Esophagus muscularis mucosa (tissue), 4 donors: ENCODE measurements around the gene RBL1. TPM values are rescaled to one million over a fixed set of nuclear protein-coding genes. Genes with fewer than 3 reads are reported as not detected.
"Not testable (repeated sequence)": the region's sequence is repeated elsewhere in the genome, so short reads cannot be mapped to it uniquely, and the experiment has no call there.

Source experiments
- DNase-seq: peaks from one replicate; pipeline ENCODE4 v3.0.0-alpha.2; 2017; ENCODE audit errors: extremely low spot score
- H3K27ac ChIP-seq, 4 donors: fragments of 200-600 bp; sonication (generic); replicated peaks in 1 of 4; 1 replicate in 3 of 4; 2 replicates in 1 of 4; pipeline ENCODE4 v1.5.1; 2016 to 2019; ENCODE audit warnings: mild to moderate bottlenecking in 1 of 4
- H3K27me3 ChIP-seq, 4 donors: fragments of 200-600 bp; sonication (generic); one replicate each; pipeline versions ENCODE4 v1.5.1 to v1.6.0; 2016 to 2019
- H3K36me3 ChIP-seq, 4 donors: fragments of 200-600 bp; sonication (generic); one replicate each; pipeline ENCODE4 v1.5.1; 2016 to 2019
- H3K4me1 ChIP-seq, 4 donors: fragments of 200-600 bp; sonication (generic); one replicate each; pipeline ENCODE4 v1.5.1; 2016 to 2019
- H3K4me3 ChIP-seq, 4 donors: fragments of 200-600 bp; sonication (generic); 1 replicate in 2 of 4; 2 replicates in 2 of 4; pipeline ENCODE4 v1.5.1; 2016 to 2019; ENCODE audit warnings: mild to moderate bottlenecking in 4 of 4, moderate library complexity in 1 of 4
- H3K9me3 ChIP-seq, 4 donors: fragments of 200-600 bp; sonication (generic); 1 replicate in 3 of 4; 2 replicates in 1 of 4; pipeline ENCODE4 v1.5.1; 2016 to 2019
- EP300 ChIP-seq: sonication (generic); formaldehyde crosslinking; IDR thresholded peaks from one replicate; pipeline ENCODE4 v1.6.1; 2017; ENCODE audit warnings: antibody characterized with exemption
- POLR2A ChIP-seq: fragments of 450-650 bp; IDR thresholded peaks from one replicate; pipeline ENCODE4 v1.6.1; 2017; ENCODE audit warnings: antibody characterized with exemption, moderate library complexity, mild to moderate bottlenecking, low read depth
- POLR2AphosphoS5 ChIP-seq, 2 donors: sonication (generic); formaldehyde crosslinking; IDR thresholded peaks; one replicate each; pipeline ENCODE4 v1.6.1; 2017; ENCODE audit warnings: antibody characterized with exemption in 2 of 2
- WGBS: methylation state at CpG from one replicate; pipeline ENCODE4 v1.1.5; 2018; 5-methylcytosine and 5-hydroxymethylcytosine counted together
- intact Hi-C: fragments of 100-400 bp; cut with DNase I; formaldehyde crosslinking; loops from one replicate; pipeline ENCODE4 v1.15.1; 2023
- total RNA-seq, 4 donors: library from RNA; depleted of rRNA; stranded (reverse); fragments of >200 nt; gene quantifications; one replicate each; pipeline versions ENCODE4 v1.1.0 to v1.2.1, GENCODE V29; 2016
- TF ChIP-seq, protein P1 (sequence below), 3 experiments: fragments of 200-600 bp in 2 of 3; fragments of 450-650 bp in 1 of 3; sonication (generic) in 2 of 3; IDR thresholded peaks; one replicate each; pipeline ENCODE4 v1.5.1; 2017 to 2019; ENCODE audit warnings: antibody characterized with exemption in 3 of 3, mild to moderate bottlenecking in 2 of 3, moderate library complexity in 1 of 3

The RBL1 gene
- total RNA-seq, 4 donors from 2014 or later: 4.3 to 8.3 (median 5.7) TPM

GRCh38 chr20:37011147-37011546 is 84.7 kb downstream of the RBL1 start:
- Histone ChIP-seq H3K9me3 (no peaks in the 10 kb centered on the region), H3K4me1 (no peaks in the 10 kb centered on the region), H3K27ac (no peak overlapping the region), H3K4me3 (no peak overlapping the region), H3K27me3 (no peaks in the 10 kb centered on the region), H3K36me3 (peaks cover 0 to 34% (median 8%) of the 10 kb centered on the region in 4 donors)
- intact Hi-C loops: no loop called here
- TF ChIP-seq POLR2A (no peak), EP300 (no peak), POLR2AphosphoS5 (IDR thresholded peaks at IDR 0.05) (no peak)
- TF ChIP-seq, protein P1, sequence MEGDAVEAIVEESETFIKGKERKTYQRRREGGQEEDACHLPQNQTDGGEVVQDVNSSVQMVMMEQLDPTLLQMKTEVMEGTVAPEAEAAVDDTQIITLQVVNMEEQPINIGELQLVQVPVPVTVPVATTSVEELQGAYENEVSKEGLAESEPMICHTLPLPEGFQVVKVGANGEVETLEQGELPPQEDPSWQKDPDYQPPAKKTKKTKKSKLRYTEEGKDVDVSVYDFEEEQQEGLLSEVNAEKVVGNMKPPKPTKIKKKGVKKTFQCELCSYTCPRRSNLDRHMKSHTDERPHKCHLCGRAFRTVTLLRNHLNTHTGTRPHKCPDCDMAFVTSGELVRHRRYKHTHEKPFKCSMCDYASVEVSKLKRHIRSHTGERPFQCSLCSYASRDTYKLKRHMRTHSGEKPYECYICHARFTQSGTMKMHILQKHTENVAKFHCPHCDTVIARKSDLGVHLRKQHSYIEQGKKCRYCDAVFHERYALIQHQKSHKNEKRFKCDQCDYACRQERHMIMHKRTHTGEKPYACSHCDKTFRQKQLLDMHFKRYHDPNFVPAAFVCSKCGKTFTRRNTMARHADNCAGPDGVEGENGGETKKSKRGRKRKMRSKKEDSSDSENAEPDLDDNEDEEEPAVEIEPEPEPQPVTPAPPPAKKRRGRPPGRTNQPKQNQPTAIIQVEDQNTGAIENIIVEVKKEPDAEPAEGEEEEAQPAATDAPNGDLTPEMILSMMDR (IDR thresholded peaks at IDR 0.05): no peak
- DNase-seq: no peak

DNA sequence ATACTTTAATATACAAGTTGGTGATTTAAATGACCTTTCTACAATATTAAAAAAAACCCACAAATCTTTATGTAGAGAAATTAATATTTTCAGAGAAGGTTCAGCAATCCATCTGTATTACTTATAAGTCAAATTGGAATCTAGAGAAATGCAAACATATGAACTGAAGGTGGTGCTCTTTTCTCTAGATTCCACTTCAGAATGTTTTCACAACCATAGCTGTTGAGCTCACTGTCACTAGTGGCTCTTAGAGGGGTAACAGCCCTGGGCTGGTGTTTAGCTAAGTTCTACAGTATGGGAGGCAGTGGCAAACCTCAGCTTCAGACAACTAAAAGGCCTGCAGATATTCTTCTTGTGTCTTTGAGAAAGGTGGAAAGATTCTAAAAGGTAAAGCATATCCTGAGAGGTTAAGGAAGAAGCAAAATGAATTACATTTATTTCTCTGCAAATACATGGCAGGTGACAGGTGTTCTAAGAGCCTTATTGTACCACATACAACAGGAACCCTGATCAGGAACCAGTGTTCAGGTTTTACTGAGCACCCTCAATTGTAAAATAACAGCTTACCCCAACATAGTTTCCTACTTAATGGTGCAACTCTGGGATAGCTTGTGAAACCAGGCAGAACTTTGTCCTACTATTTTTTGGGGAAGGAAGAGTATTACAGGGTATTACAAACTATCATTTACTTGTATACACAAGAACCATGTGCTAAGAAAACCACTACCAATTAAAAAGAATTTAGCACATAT is 87.7 kb downstream of the RBL1 start:
- TF ChIP-seq, protein P1 (IDR thresholded peaks at IDR 0.05): peak in 1 of 3 experiments; percentile 15
- no peak for TF ChIP-seq EP300
- TF ChIP-seq POLR2AphosphoS5 (IDR thresholded peaks at IDR 0.05): no peak
- TF ChIP-seq POLR2A: no peak
- Histone ChIP-seq H3K4me1 (no peaks in the 10 kb centered on the region), H3K36me3 (peaks cover 0 to 18% (median 6%) of the 10 kb centered on the region in 4 donors), H3K9me3 (no peaks in the 10 kb centered on the region), H3K4me3 (no peak overlapping the region), H3K27ac (no peak overlapping the region), H3K27me3 (no peaks in the 10 kb centered on the region)
- DNase-seq: no peak
- intact Hi-C loops: no loop called here

GRCh38 chr20:37005062-37005942 is 90.5 kb downstream of the RBL1 start:
- peak overlapping the region in 1 of 4 donors; percentile 27 for H3K27ac ChIP-seq
- WGBS: 82% methylated on average over 11 of the region's 11 CpGs
- H3K36me3 ChIP-seq: peaks cover 0 to 21% (median 11%) of the 10 kb centered on the region in 4 donors
- H3K4me3 ChIP-seq, H3K4me1 ChIP-seq, H3K27me3 ChIP-seq, DNase-seq, H3K9me3 ChIP-seq, intact Hi-C loops: not testable (repeated sequence)

DNA sequence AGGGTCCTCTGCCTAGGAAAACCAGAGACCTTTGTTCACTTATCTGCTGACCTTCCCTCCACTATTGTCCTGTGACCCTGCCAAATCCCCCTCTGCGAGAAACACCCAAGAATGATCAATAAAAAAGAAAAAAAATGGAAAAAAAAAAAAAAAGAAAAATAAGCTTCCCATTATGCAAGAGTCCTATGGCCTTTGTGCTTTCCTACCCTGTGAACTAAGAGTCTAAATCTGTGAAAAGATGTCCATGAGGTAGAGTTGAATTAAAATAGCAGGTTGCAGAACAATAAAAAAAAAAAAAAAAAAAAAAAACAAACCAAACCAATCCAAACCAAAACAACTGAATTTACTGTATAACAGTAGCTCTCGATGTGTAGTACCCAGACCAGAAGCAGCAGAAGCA is 94.2 kb downstream of the RBL1 start:
- H3K4me1 ChIP-seq, H3K27ac ChIP-seq, intact Hi-C loops, DNase-seq, H3K27me3 ChIP-seq, H3K9me3 ChIP-seq, H3K4me3 ChIP-seq: not testable (repeated sequence)
- H3K36me3 ChIP-seq: peaks cover 0 to 26% (median 9%) of the 10 kb centered on the region in 4 donors
- 86% methylated on average over 2 of the region's 2 CpGs for WGBS

GRCh38 chr20:37000171-37000570 is 95.6 kb downstream of the RBL1 start:
- DNase-seq, H3K9me3 ChIP-seq, H3K4me3 ChIP-seq, H3K27me3 ChIP-seq, intact Hi-C loops, H3K4me1 ChIP-seq, H3K27ac ChIP-seq: not testable (repeated sequence)
- peaks cover 0 to 27% (median 12%) of the 10 kb centered on the region in 4 donors for H3K36me3 ChIP-seq
- no CpG with 5 or more reads among the region's 26 CpGs for WGBS

DNA sequence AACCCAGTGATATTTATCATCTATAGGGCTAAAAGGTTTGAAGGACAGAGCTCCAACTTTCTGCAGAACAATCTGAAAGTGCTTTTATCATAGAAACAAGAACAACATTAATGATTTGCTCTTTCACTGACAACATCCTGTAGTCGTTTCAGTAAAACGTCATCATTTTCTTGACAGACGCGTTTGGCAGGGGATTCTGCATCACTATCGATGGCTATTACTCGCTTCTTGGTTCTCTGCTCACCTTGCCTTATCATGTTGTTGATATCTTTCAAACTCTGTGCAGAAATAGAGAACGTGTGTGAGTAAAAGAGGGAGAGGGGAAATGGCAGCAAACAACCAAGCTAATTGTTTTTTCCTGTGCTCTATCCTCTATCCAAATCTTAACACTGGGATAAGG is 97.1 kb downstream of the RBL1 start:
- intact Hi-C loops: no loop called here
- H3K9me3 ChIP-seq: no peaks in the 10 kb centered on the region
- WGBS: 91% methylated on average over 7 of the region's 7 CpGs
- no peak for DNase-seq
- TF ChIP-seq POLR2A: no peak
- TF ChIP-seq EP300: no peak
- no peak for TF ChIP-seq POLR2AphosphoS5 (IDR thresholded peaks at IDR 0.05)
- TF ChIP-seq, protein P1 (IDR thresholded peaks at IDR 0.05): no peak
- H3K4me3 ChIP-seq: no peak overlapping the region
- H3K4me1 ChIP-seq: no peaks in the 10 kb centered on the region
- H3K27me3 ChIP-seq: no peaks in the 10 kb centered on the region
- no peak overlapping the region for H3K27ac ChIP-seq
- peaks cover 0 to 32% (median 12%) of the 10 kb centered on the region in 4 donors for H3K36me3 ChIP-seq
